Right atrium auricular region (tissue), 2 donors: ENCODE measurements around the gene TPRA1. TPM values are rescaled to one million over a fixed set of nuclear protein-coding genes. Genes with fewer than 3 reads are reported as not detected.

Source experiments
- DNase-seq: peaks from one replicate; pipeline ENCODE4 v3.0.0-alpha.2; 2019; ENCODE audit warnings: low spot score
- H3K27ac ChIP-seq, 2 donors: fragments of 200-600 bp; sonication (generic); 1 replicate in 1 of 2; 2 replicates in 1 of 2; pipeline ENCODE4 v1.5.1; 2016 to 2019
- H3K27me3 ChIP-seq, 2 donors: fragments of 200-600 bp; sonication (generic); one replicate each; pipeline versions ENCODE4 v1.5.1 to v1.6.0; 2017 to 2019
- H3K36me3 ChIP-seq: fragments of 200-600 bp; sonication (generic); one replicate; pipeline ENCODE4 v1.5.1; 2016
- H3K4me1 ChIP-seq, 2 donors: fragments of 200-600 bp; sonication (generic); one replicate each; pipeline versions ENCODE4 v1.5.1 to v1.6.0; 2017 to 2019
- H3K4me3 ChIP-seq, 2 donors: fragments of 200-600 bp; sonication (generic); 1 replicate in 1 of 2; 2 replicates in 1 of 2; pipeline ENCODE4 v1.5.1; 2017 to 2019; ENCODE audit warnings: mild to moderate bottlenecking in 1 of 2, moderate library complexity in 1 of 2
- H3K9me3 ChIP-seq, 2 donors: fragments of 200-600 bp; sonication (generic); one replicate each; pipeline ENCODE4 v1.5.1; 2019
- CTCF ChIP-seq, 2 donors: fragments of 200-600 bp; sonication (generic); IDR thresholded peaks; one replicate each; pipeline ENCODE4 v1.5.1; 2019; ENCODE audit warnings: antibody characterized with exemption in 2 of 2
- total RNA-seq, 2 donors: library from RNA; depleted of rRNA; stranded (reverse); fragments of >200 nt; gene quantifications; one replicate each; pipeline ENCODE4 v1.1.0, GENCODE V29; 2016

The TPRA1 gene
- total RNA-seq, 2 donors from 2014 or later: 24.0 to 27.3 TPM

- TF ChIP-seq CTCF (IDR thresholded peaks at IDR 0.05): no peak
- Histone ChIP-seq H3K27ac (no peak overlapping the region), H3K4me1 (peaks cover 0 to 48% of the 10 kb centered on the region in 2 donors)
Observed at GRCh38 chr3:127584734-127585133, 5.8 kb downstream of the TPRA1 start.

GRCh38 chr3:127580327-127581060 lies 10.0 kb downstream of the TPRA1 start:
- Histone ChIP-seq H3K27me3 (no peaks in the 10 kb centered on the region), H3K9me3 (no peaks in the 10 kb centered on the region), H3K4me3 (no peak overlapping the region), H3K4me1 (peaks cover 0 to 17% of the 10 kb centered on the region in 2 donors), H3K27ac (no peak overlapping the region), H3K36me3 (peaks cover 9% of the 10 kb centered on the region)
- no peak for TF ChIP-seq CTCF (IDR thresholded peaks at IDR 0.05)
- DNase-seq: no peak

More at GRCh38 chr3:127584734-127585133, 5.8 kb downstream of the TPRA1 start:
- Histone ChIP-seq H3K27me3 (no peaks in the 10 kb centered on the region), H3K9me3 (no peaks in the 10 kb centered on the region), H3K4me3 (no peak overlapping the region), H3K36me3 (no peaks in the 10 kb centered on the region)
- no peak for DNase-seq

- no peak for DNase-seq
- Histone ChIP-seq H3K4me1 (peaks cover 0 to 15% of the 10 kb centered on the region in 2 donors), H3K27me3 (no peaks in the 10 kb centered on the region), H3K9me3 (no peaks in the 10 kb centered on the region), H3K27ac (no peak overlapping the region), H3K4me3 (no peak overlapping the region), H3K36me3 (peaks cover 15% of the 10 kb centered on the region)
- no peak for TF ChIP-seq CTCF (IDR thresholded peaks at IDR 0.05)
Observed at GRCh38 chr3:127578802-127579201, 11.7 kb downstream of the TPRA1 start.

GRCh38 chr3:127578168-127578567 lies 12.4 kb downstream of the TPRA1 start:
- Histone ChIP-seq H3K4me1 (peaks cover 0 to 15% of the 10 kb centered on the region in 2 donors), H3K4me3 (no peak overlapping the region), H3K27ac (no peak overlapping the region), H3K27me3 (no peaks in the 10 kb centered on the region), H3K36me3 (peaks cover 22% of the 10 kb centered on the region), H3K9me3 (no peaks in the 10 kb centered on the region)
- no peak for TF ChIP-seq CTCF (IDR thresholded peaks at IDR 0.05)
- DNase-seq: no peak

- no peak overlapping the region for H3K4me3 ChIP-seq
- H3K27me3 ChIP-seq: no peaks in the 10 kb centered on the region
- no peak for DNase-seq
- peaks cover 0 to 15% of the 10 kb centered on the region in 2 donors for H3K4me1 ChIP-seq
- H3K27ac ChIP-seq: no peak overlapping the region
- TF ChIP-seq CTCF (IDR thresholded peaks at IDR 0.05): no peak
- no peaks in the 10 kb centered on the region for H3K9me3 ChIP-seq
- peaks cover 27% of the 10 kb centered on the region for H3K36me3 ChIP-seq
Observed at GRCh38 chr3:127577448-127577847, 13.1 kb downstream of the TPRA1 start.
